HUES64 (cell line): ENCODE results near the gene PTPRD.
A peak's percentile ranks its signal among the peaks of the same experiment; 100 is the strongest.

Experiments used
- H3K27ac ChIP-seq: 2 replicates; pipeline ENCODE4 v1.7.0; 2013; ENCODE audit warnings: low read depth, low read length, inconsistent platforms
- H3K27me3 ChIP-seq: 2 replicates; pipeline ENCODE4 v1.6.1; 2013; ENCODE audit warnings: mild to moderate bottlenecking, low read length; ENCODE audit not compliant: insufficient read depth
- H3K36me3 ChIP-seq: 2 replicates; pipeline ENCODE4 v1.6.1; 2013; ENCODE audit warnings: mild to moderate bottlenecking, low read length; ENCODE audit not compliant: insufficient read depth
- H3K4me1 ChIP-seq: 2 replicates; pipeline ENCODE4 v1.6.1; 2013; ENCODE audit warnings: mild to moderate bottlenecking, low read length, moderate library complexity; ENCODE audit not compliant: insufficient read depth
- H3K4me3 ChIP-seq: 2 replicates; pipeline ENCODE4 v1.5.1; 2013; ENCODE audit warnings: mild to moderate bottlenecking, low read length, moderate library complexity
- H3K9ac ChIP-seq: 2 replicates; pipeline ENCODE4 v1.6.1; 2013; ENCODE audit warnings: mild to moderate bottlenecking, low read depth, low read length
- H3K9me3 ChIP-seq: 2 replicates; pipeline ENCODE4 v1.6.1; 2013; ENCODE audit warnings: low read depth, low read length; ENCODE audit not compliant: insufficient read depth
- WGBS: fragments of 150-250, 120-280 bp; methylation state at CpG from one replicate; pipeline ENCODE4 v1.1.7; 2013; ENCODE audit warnings: missing lambda C conversion rate; 5-methylcytosine and 5-hydroxymethylcytosine counted together

Gene PTPRD

DNA sequence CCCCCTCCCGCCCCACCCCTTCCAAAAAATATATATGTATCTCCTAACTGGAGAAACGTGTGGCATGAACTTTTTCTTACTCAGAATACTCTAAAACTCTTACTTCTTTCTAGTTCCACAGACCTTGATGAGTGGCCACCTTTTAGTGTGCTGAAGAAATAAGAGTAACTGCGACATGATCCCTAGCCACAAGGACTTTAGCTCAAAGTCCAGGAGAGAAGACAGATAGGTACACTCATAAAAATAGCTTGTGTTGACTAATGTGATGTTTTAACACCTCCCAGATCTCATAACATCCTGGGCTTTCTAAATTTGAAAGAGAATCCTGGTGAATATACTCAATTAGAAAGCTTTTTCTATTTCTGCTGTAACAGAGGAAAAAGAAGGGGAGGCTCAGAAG is 1808.2 kb downstream of the PTPRD start:
- no peaks in the 10 kb centered on the region for H3K9me3 ChIP-seq
- H3K9ac ChIP-seq: no peak overlapping the region
- peaks cover 8% of the 10 kb centered on the region for H3K4me1 ChIP-seq
- no peak overlapping the region for H3K4me3 ChIP-seq
- H3K36me3 ChIP-seq: no peaks in the 10 kb centered on the region
- no peaks in the 10 kb centered on the region for H3K27me3 ChIP-seq
- no peak overlapping the region for H3K27ac ChIP-seq
- 97% methylated on average over 3 of the region's 3 CpGs for WGBS

DNA sequence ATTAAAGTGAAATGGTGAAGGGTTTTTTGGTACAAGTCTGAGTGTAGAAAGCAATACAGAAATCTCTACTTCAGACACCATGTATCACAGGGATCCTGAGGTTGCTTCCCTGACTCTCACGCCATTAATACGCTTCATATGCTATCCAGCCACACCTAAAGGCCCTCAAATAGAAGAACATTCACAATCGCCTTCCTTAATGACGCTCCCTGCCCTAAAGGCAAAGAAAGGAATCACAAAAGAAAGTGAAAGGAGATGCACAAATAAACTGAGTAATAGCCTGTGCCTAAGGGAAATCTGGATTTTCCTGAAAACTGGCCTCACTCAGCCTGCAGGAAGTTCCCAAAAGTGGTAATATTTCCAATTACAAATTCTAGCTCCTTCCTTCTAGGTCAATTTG is 1810.6 kb downstream of the PTPRD start:
- Histone ChIP-seq H3K27me3 (no peaks in the 10 kb centered on the region), H3K36me3 (no peaks in the 10 kb centered on the region), H3K9me3 (no peaks in the 10 kb centered on the region), H3K27ac (no peak overlapping the region; the same call in 1 of the 2 replicates), H3K9ac (no peak overlapping the region), H3K4me1 (peaks cover 25% of the 10 kb centered on the region), H3K4me3 (no peak overlapping the region)
- WGBS: 94% methylated on average over 4 of the region's 4 CpGs

DNA sequence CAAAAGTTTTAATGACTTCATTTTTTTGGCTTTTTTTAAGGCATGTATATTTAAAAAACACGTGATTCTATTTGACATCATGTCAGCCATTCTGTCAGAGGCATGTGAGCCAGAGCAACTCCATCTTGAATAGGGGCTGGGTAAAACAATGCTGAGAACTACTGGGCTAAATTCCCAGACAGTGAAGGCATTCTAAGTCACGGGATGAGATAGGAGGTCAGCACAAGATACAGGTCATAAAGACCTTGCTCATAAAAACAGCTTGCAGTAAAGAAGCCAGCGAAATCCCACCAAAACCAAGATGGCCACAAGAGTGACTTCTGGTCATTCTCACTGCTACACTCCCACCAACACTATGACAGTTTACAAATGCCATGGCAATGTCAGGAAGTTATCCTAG is 1812.6 kb downstream of the PTPRD start:
- WGBS: 90% methylated on average over 3 of the region's 3 CpGs
- Histone ChIP-seq H3K4me1 (peaks cover 25% of the 10 kb centered on the region), H3K9me3 (no peaks in the 10 kb centered on the region), H3K4me3 (no peak overlapping the region), H3K9ac (no peak overlapping the region), H3K36me3 (no peaks in the 10 kb centered on the region), H3K27me3 (no peaks in the 10 kb centered on the region), H3K27ac (no peak overlapping the region)

DNA sequence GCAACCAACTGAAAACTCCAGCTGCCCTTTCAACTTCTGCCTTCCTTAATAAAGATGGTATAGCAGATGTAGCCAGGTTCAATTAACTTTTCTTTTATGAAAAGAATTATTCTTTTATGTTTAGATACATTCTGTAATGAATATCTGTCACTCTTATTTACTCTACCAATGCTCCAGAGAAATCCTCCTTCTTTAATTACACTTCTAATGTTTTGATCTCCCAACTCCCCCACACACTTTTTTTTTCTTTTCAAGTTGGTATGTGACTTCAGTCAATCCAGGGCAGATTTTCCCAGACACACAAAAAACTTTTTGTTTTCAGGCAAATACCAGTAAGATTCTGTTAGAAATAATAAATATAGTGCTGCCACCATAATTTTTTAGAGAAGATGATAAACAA is 1813.2 kb downstream of the PTPRD start:
- no peaks in the 10 kb centered on the region for H3K9me3 ChIP-seq
- no peaks in the 10 kb centered on the region for H3K36me3 ChIP-seq
- no peak overlapping the region for H3K9ac ChIP-seq
- no peak overlapping the region for H3K27ac ChIP-seq
- H3K4me1 ChIP-seq: peaks cover 25% of the 10 kb centered on the region
- no peaks in the 10 kb centered on the region for H3K27me3 ChIP-seq
- H3K4me3 ChIP-seq: no peak overlapping the region

DNA sequence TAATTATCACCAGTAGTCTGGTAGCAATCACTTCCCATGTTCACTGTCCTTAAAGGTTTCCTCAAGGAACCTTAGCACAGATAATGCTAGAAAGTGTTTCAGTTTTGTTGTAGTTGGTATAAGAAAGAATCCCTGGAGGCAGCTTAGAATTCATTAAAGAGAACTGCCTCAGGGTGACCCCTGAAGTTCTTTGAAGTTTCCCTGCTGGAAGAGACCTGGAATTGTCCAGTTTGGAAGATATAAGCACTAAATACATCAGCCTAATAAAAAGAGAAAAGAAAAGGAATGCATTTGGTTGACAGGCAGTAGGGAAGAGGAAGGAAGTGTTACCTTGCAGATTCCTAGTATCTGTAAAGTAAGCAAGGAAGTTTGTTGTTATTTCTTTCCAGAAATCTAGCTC is 1813.6 kb downstream of the PTPRD start:
- H3K27me3 ChIP-seq: no peaks in the 10 kb centered on the region
- H3K27ac ChIP-seq: peak overlapping the region; percentile 36; the same call in 1 of the 2 replicates
- no peaks in the 10 kb centered on the region for H3K9me3 ChIP-seq
- H3K9ac ChIP-seq: no peak overlapping the region
- H3K36me3 ChIP-seq: no peaks in the 10 kb centered on the region
- peaks cover 25% of the 10 kb centered on the region for H3K4me1 ChIP-seq
- H3K4me3 ChIP-seq: no peak overlapping the region

DNA sequence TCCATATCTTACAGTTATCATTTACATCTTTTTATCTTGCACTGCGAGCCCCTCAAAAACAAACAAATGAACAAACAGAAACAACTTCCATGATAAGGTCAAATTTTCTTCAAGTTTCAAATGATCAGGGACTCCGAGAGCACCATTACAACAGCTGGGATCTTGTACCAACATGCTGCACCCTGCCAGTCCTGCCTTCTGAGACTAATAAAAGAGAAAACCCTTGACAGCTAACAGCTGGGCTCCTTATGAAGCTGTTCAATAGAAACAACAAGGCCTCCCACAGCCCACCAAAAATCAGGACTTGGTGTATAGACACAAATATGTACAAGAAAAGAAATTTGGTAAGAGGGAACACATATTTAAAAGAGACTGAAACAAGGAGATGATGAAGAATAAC is 1828.0 kb downstream of the PTPRD start:
- Histone ChIP-seq H3K9me3 (no peaks in the 10 kb centered on the region), H3K27ac (no peak overlapping the region), H3K4me1 (peaks cover 26% of the 10 kb centered on the region), H3K9ac (no peak overlapping the region), H3K4me3 (no peak overlapping the region), H3K27me3 (no peaks in the 10 kb centered on the region), H3K36me3 (no peaks in the 10 kb centered on the region)
- WGBS: 88% methylated on average over 2 of the region's 2 CpGs

DNA sequence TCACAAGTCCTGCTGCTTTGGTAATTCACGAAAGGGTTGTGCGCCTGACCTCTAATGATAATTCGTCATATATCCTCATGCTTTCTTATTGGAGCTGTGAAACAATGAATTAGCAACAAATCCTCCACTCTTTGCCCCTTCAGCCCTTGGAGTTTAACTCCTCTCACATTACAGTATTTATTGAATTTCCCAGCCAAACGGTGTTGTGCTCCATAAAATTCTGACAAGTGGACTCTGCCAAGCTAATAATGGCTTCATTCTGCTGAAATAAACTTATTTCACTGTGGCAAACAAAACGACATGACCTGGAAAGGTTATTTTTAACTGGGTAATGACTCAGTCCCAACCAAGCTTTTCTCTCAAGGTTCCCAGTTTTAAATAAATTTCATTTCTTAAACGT is 1828.9 kb downstream of the PTPRD start:
- Histone ChIP-seq H3K9me3 (no peaks in the 10 kb centered on the region), H3K36me3 (no peaks in the 10 kb centered on the region), H3K4me3 (no peak overlapping the region), H3K4me1 (peaks cover 34% of the 10 kb centered on the region), H3K9ac (no peak overlapping the region), H3K27ac (no peak overlapping the region), H3K27me3 (no peaks in the 10 kb centered on the region)
- 91% methylated on average over 6 of the region's 6 CpGs for WGBS

DNA sequence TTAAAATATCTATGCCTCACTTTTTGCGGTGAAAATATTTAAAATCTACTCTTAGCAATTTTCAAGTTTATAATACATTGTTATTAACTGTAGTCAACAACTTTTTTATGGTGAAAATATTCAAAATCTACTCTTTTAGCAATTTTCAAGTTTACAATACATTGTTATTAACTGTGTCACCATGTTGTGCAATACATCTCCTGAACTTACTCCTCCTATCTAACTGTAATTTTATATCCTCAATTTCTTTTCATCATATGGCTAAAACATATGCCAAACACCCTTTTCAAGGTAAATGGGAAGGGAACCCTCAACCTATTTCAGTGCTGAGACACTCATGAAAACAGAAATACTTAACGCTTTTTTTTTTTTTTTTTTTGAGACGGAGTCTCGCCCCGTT is 1830.6 kb downstream of the PTPRD start:
- Histone ChIP-seq H3K27ac (no peak overlapping the region), H3K4me3 (no peak overlapping the region), H3K9ac (no peak overlapping the region), H3K9me3 (no peaks in the 10 kb centered on the region), H3K27me3 (no peaks in the 10 kb centered on the region), H3K4me1 (peaks cover 46% of the 10 kb centered on the region), H3K36me3 (no peaks in the 10 kb centered on the region)
- 97% methylated on average over 4 of the region's 5 CpGs for WGBS

DNA sequence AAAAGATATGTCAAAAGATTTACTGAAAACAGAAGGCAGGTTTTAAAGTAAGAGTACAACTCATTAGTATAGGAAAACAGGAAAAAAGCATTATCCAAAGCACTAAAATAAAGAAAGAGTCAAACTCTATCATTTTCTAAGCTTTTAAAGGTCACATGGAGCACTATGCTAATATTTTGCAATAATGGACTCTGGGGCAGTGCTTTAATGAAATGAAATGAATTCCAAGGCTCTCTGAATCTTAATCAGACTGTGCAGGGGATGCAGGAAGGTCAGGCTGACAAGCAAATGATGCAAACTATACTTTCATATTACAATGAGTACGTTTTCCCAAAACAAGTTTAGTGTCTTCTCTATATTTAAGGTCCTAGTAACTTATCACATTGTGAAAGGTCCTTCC is 1831.3 kb downstream of the PTPRD start:
- Histone ChIP-seq H3K27ac (no peak overlapping the region), H3K36me3 (no peaks in the 10 kb centered on the region), H3K9ac (no peak overlapping the region), H3K4me1 (peaks cover 46% of the 10 kb centered on the region), H3K27me3 (no peaks in the 10 kb centered on the region), H3K4me3 (no peak overlapping the region), H3K9me3 (no peaks in the 10 kb centered on the region)
- 75% methylated on average over 1 of the region's 1 CpG for WGBS

DNA sequence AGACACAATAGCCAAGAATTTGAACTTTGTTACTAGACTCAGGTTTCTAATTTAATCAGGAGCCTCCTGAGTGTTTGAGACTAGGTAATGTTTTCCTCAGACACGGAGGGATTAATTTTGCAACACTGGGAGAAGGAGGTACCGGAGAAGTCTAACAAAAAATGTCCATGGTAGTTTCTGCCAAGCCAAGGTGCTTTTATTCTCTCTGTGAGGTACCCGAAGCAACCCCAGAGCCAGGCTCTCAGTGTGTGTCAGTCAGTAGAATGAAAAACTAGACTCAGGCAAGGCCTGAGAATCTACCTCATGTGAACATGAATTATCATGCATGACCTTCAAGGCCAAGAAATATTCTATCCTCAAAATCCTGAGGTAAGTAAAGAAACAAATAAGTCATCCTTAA is 1832.4 kb downstream of the PTPRD start:
- WGBS: 79% methylated on average over 3 of the region's 3 CpGs
- peaks cover 46% of the 10 kb centered on the region for H3K4me1 ChIP-seq
- H3K27ac ChIP-seq: no peak overlapping the region
- no peaks in the 10 kb centered on the region for H3K36me3 ChIP-seq
- no peak overlapping the region for H3K4me3 ChIP-seq
- no peak overlapping the region for H3K9ac ChIP-seq
- H3K27me3 ChIP-seq: no peaks in the 10 kb centered on the region
- no peaks in the 10 kb centered on the region for H3K9me3 ChIP-seq

DNA sequence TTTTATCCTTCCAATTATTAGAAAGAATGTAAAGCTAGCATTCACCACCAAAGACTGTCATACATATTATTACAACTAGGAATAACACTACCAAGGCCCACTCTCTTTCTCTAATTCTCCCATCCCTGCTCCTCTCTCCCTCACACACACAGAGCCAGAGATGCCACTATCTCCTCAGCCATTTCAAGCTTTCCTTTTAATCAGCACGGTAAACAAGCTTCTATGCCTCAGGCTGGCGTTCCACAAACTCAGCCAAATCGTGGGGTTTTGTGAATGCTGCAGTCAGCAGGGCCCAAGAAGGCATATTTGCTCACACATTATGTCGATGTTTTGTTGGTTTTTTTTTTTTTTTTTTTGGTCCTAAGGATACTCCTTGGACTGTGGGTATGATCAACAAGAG is 1833.3 kb downstream of the PTPRD start:
- Histone ChIP-seq H3K27me3 (no peaks in the 10 kb centered on the region), H3K27ac (no peak overlapping the region), H3K4me3 (no peak overlapping the region), H3K9ac (no peak overlapping the region), H3K9me3 (no peaks in the 10 kb centered on the region), H3K36me3 (no peaks in the 10 kb centered on the region), H3K4me1 (peaks cover 40% of the 10 kb centered on the region)
- 81% methylated on average over 4 of the region's 4 CpGs for WGBS

DNA sequence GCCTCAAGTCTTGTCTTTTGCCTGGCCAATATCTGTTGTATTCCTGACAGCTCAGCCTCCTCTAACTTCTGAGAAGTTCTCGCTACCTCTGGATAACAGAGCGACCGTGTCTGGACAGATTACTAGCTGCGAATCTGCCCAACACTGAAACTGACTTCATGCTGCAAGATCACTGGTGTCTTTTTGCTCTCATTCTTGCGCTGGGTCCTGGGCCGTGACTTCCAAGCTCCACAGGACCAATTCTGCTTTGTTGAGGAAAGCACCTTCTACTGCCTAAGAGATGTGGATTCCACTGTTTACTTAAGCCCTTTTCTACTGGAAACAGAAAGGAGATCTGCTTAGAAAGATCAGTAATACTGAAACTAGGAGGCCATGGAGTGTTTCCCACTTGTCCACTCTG is 1834.4 kb downstream of the PTPRD start:
- Histone ChIP-seq H3K27ac (no peak overlapping the region; the same call in 1 of the 2 replicates), H3K4me3 (no peak overlapping the region), H3K27me3 (no peaks in the 10 kb centered on the region), H3K36me3 (no peaks in the 10 kb centered on the region), H3K9ac (peak overlapping the region; percentile 29; the same call in 1 of the 2 replicates), H3K4me1 (peaks cover 39% of the 10 kb centered on the region), H3K9me3 (no peaks in the 10 kb centered on the region)
- 84% methylated on average over 6 of the region's 6 CpGs for WGBS
